GM12873 (cell line): ENCODE data around the gene RAB8B.

ENCODE experiments used
- TF ChIP-seq, protein P1 (sequence below): IDR thresholded peaks from 2 replicates; pipeline ENCODE4 v1.5.1; 2012; ENCODE audit warnings: low read depth, mild to moderate bottlenecking, moderate library complexity, low read length, control low read depth; ENCODE audit not compliant: insufficient read depth; ENCODE audit errors: missing control alignments

RAB8B gene

DNA sequence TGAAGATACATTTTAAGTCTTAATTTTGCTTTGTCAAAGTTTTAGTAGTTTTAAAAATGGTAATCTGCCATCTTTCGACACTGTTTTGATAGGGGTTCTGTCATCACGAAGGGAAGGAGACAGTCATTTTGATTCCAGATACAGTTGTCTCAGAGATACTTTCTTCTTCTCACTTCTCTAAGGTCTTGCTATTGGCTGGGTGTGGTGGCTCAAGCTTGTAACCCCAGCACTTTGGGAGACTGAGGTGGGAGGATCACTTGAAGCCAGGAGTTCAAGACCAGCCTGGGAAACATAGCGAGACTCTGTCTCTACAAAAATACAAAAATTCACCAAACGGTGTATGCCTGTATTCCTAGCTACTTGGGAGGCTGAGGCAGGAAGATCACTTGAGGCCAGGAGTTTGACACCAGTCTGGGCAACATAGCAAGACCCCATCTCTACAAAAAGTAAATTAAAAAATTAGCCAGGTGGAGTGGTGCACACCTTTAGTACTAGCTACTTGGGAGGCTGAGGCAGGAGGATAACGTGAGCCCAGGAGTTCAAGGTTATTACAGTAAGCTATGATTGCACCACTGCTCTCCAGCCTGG is 3.3 kb downstream of the RAB8B start:
- TF ChIP-seq, protein P1, sequence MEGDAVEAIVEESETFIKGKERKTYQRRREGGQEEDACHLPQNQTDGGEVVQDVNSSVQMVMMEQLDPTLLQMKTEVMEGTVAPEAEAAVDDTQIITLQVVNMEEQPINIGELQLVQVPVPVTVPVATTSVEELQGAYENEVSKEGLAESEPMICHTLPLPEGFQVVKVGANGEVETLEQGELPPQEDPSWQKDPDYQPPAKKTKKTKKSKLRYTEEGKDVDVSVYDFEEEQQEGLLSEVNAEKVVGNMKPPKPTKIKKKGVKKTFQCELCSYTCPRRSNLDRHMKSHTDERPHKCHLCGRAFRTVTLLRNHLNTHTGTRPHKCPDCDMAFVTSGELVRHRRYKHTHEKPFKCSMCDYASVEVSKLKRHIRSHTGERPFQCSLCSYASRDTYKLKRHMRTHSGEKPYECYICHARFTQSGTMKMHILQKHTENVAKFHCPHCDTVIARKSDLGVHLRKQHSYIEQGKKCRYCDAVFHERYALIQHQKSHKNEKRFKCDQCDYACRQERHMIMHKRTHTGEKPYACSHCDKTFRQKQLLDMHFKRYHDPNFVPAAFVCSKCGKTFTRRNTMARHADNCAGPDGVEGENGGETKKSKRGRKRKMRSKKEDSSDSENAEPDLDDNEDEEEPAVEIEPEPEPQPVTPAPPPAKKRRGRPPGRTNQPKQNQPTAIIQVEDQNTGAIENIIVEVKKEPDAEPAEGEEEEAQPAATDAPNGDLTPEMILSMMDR, result no peak

DNA sequence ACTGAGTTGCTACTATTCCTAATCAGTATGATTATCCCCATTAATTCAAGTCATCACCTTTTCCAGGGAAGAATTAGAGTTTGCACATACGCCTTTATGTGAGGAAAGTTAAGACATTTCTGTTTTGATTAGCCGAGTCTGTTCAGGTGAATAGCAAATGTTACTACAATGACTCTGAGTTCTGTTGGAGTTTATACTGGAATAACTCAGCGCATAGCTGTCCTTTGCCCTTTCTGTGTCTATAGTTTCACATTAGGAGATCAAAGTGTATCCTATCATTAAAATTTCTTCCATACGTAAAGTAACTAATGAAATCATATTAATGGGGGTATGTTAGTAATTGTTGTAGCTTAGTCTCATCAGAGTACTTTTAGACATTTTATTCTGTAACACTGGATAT is 4.9 kb downstream of the RAB8B start:
- TF ChIP-seq, protein P1, result no peak

DNA sequence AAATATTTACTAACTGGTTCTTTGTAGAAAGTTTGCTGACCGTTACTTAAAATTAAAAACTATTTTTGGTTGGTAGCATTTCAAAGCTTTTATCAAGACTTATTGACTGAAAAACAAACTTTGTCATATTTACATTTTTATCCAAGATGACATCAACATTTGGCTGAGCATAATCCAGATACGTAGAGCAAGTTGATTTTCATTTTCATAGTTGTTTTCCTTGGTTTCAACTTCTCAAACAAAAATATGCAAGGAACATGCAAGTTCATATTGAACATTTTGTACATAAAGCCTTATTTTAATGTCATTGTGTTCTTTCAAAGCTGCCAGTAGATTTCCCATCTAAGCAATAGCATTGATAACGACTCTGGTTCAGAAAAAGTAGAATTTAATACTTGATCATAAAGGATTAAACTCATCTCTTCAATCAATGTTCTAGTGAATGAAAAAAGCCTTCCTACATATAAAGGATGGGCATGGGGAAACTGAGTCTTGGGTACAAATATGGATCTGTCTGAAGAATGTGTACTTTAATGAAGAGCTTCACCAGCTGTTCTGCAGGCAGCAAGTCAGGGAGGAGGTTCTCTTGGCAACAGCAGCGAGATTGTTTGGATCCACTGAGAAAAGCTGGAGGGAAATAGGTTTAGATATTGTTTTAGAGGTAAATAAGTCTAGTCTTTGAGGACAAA is 5.6 kb downstream of the RAB8B start:
- TF ChIP-seq, protein P1, result no peak

DNA sequence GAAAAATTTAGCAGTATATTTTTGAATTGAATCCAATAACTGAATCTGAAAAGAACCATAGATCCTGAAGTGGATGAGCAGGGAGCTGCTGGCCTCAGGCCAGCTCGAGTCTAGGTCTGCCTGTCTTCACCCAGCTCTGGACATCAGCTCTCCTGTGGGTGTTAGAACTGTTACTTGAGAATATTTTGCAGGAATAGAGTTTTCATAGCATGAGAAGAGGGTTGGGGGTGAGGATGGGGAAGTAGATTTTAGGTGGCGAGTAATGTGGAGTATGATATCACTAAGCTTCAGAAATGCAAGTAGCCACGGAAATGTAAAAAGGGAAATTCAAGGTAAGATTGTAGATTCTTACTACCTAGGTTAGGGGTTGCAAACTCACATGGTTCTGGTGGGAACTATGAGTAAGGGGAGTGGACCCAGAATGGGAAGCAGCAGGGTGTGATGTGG is 6.2 kb downstream of the RAB8B start:
- TF ChIP-seq, protein P1, result no peak

GRCh38 chr15:63196842-63197241 is 7.4 kb downstream of the RAB8B start:
- TF ChIP-seq, protein P1, result no peak

- TF ChIP-seq, protein P1, result no peak
Observed at GRCh38 chr15:63197626-63198025, 8.2 kb downstream of the RAB8B start.

GRCh38 chr15:63198371-63199250 is 9.2 kb downstream of the RAB8B start:
- TF ChIP-seq, protein P1, result no peak
